T47D (cell line): ENCODE measurements around the gene DPM2.
A peak's percentile ranks its signal among the peaks of the same experiment; 100 is the strongest.

Experiments used
- DNase-seq, 2 experiments: peaks; one replicate each; pipeline versions ENCODE4 v3.0.0 to v3.0.0-alpha.2; 2011 to 2012; ENCODE audit warnings: low read depth in 1 of 2, low spot score in 1 of 2
- JUND ChIP-seq: IDR thresholded peaks from 2 replicates; pipeline ENCODE4 v1.6.1; 2012; ENCODE audit warnings: low read depth
- in situ Hi-C: cut with HindIII; loops from 2 replicates; pipeline ENCODE4 v1.10.0; 2016; ENCODE audit warnings: low sequenced_read_pairs, low pct_unique_long_range_greater_than_20kb

DPM2 gene

GRCh38 chr9:127934986-127935385 lies 2.7 kb downstream of the DPM2 start:
- no peak for TF ChIP-seq JUND
- no peak for DNase-seq
- in situ Hi-C loops: no loop called here

DNA sequence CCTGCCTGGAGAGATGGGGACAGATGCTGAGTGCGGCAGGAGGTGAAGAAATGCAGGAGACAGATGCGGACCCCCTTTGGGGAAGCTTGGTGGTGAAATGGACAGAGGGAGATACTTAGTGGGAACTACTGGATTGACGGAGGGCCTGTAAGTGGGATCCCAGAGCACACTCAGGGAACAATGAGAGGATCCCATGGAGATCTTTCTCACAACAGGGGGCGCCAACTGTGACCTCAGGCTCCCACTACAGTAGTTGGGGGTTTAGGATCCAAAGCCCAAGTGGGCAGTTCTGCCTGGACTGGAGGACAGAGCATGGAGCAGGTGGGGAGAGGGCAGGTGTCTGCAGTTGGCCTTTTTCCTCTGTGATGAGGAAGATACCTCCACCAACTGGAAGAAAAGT lies 3.4 kb downstream of the DPM2 start:
- no peak for DNase-seq
- in situ Hi-C loops: no loop called here
- no peak for TF ChIP-seq JUND

- DNase-seq: peak in 1 of 2 experiments; percentile 69
- in situ Hi-C loops: no loop called here
- TF ChIP-seq JUND: no peak
Measured at GRCh38 chr9:127931092-127931881, 6.4 kb downstream of the DPM2 start.

GRCh38 chr9:127930231-127931091 lies 7.2 kb downstream of the DPM2 start, which contains the start of gene PIP5KL1:
PIP5KL1 (minus strand) TSS chr9:127930777; CDS start chr9:127930752, 25 bp downstream.
- in situ Hi-C loops: no loop called here
- no peak for TF ChIP-seq JUND
- peak; percentile 92 to 99 for DNase-seq

DNA sequence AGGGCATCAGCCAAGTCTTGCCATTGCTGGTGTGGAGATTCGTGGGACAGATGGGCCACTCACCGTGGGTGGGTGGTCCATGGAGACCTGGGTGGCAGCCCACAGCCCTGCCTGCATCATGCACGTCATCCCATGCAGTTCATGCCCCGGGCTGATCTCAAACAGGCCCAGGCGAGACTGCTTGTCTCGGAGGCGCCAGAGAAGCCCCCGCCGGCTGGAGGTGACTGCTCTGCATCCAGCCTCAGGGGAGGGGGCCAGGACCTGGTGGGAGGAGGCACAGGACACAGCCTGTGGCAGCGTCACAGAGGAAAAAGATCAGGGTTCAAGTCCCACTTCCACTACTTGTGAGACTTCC lies 8.1 kb downstream of the DPM2 start:
- in situ Hi-C loops: no loop called here
- no peak for DNase-seq
- TF ChIP-seq JUND: no peak

GRCh38 chr9:127928676-127929624 lies 8.7 kb downstream of the DPM2 start:
- TF ChIP-seq JUND: no peak
- no peak for DNase-seq
- in situ Hi-C loops: no loop called here

DNA sequence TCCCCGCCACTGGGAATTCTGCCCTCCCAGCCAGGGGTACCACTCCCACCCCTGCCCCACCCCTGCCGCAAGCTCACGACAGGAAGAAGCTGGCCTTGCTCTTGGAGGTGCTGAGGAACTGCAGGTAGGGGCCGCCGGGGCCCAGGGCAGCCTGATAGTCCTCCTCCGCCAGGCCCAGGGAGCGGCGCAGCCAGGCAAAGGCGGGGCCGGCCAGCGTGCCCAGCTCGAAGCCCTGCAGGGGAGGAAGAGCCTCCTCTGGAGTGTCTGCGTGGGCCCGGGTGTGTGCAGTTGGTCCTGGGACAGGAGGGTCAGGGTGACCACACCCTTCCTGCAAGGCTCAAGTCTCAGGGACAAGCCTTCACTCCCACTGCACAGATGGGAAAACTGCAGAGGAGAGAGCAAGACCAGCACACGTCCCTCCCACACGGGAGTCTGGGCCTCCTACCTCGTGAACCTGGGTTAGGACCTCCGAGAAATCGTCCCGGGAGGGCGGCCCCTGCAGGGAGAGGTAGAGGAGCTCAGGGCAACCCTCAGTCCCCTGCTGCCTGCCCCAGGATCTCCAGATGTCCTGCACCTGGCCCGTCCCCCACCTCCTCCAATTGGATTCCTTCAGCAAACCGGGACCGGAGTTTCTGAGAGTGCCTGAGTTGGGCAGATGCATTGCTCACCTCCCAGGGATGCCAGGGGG lies 9.5 kb downstream of the DPM2 start:
- DNase-seq: no peak
- in situ Hi-C loops: no loop called here
- TF ChIP-seq JUND: no peak

- in situ Hi-C loops: no loop called here
- TF ChIP-seq JUND: no peak
- DNase-seq: peak in 1 of 2 experiments; percentile 73
Measured at GRCh38 chr9:127927201-127927987, 10.3 kb downstream of the DPM2 start.

GRCh38 chr9:127926906-127927200 lies 10.8 kb downstream of the DPM2 start:
- no peak for TF ChIP-seq JUND
- no peak for DNase-seq
- in situ Hi-C loops: no loop called here

DNA sequence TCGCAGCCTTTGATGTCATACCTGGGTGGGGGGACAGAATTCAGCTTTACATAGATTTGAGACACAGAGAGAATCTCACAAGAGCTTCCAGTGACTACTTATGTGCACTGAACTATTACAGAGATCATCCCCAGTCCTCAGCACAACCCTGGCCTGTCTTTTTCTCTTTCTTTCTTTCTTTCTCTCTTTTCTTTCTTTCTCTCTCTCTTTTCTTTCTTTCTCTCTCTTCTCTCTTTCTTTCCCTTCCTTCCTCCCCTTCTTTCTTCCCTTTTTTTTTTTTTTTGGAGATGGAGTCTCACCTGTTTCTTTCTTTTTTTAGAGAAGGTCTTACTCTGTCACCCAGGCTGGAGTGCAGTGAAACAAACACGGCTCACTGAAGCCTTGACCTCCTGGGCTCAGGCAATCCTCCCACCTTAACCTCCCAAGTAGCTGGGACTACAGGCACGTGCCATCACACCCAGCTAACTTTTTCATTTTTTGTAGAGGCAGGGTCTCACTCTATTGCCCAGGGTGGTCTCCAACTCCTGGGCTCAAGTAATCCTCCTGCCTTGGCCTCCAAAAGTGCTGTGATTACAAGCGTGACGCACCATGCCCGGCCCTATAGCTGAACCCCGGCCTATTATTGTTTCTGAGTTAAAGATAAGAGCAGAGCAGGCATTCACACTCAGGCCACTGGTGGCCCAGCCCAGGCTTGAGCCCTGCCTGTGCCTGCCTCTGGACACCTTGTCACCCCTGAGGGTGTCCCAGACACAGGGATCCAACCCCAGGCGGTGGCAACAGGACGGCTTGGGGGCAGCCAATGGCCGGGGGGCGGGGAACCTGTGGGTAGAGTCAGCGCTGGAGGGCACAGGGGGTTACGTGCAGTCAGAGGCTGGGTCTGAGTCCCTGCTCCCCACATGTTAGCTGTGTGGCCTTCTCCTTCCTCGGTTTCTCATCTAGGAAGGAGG lies 11.4 kb downstream of the DPM2 start:
- TF ChIP-seq JUND: no peak
- no peak for DNase-seq
- in situ Hi-C loops: no loop called here
